ENCODE results near the gene IFT172. TPM values are rescaled to one million over a fixed set of nuclear protein-coding genes. Genes with fewer than 3 reads are reported as not detected.
"Not testable (repeated sequence)": the region's sequence is repeated elsewhere in the genome, so short reads cannot be mapped to it uniquely, and the experiment has no call there.

The IFT172 gene
- total RNA-seq, 1 donor from 2014 or later = 19.3 TPM

GRCh38 chr2:27441958-27442919, 47.3 kb downstream of the IFT172 start, which contains the start of gene KRTCAP3:
Gene KRTCAP3 (plus strand): TSS chr2:27442381. CDS start chr2:27442413, 32 bp downstream.
- no peak for DNase-seq (ENCODE audit: missing footprints)
- intact Hi-C loops (cut with DNase I) = no loop called here

GRCh38 chr2:27441226-27441926, 48.2 kb downstream of the IFT172 start:
- DNase-seq (ENCODE audit: missing footprints) (no peak), ATAC-seq (peak; percentile 26)
- intact Hi-C loops (cut with DNase I) = no loop called here

More at GRCh38 chr2:27441958-27442919, 47.3 kb downstream of the IFT172 start, which contains the start of gene KRTCAP3:
- ATAC-seq = peak; percentile 53

- intact Hi-C loops (cut with DNase I) = no loop called here
- no peak for DNase-seq (ENCODE audit: missing footprints)
- ATAC-seq = no peak
Observed at GRCh38 chr2:27435628-27436027, 53.9 kb downstream of the IFT172 start.

GRCh38 chr2:27431395-27431794, 58.1 kb downstream of the IFT172 start:
- DNase-seq (ENCODE audit: missing footprints) (no peak), ATAC-seq (no peak)
- intact Hi-C loops (cut with DNase I) = no loop called here

- ATAC-seq = peak; percentile 91
- peak; percentile 94 for DNase-seq (ENCODE audit: missing footprints)
- intact Hi-C loops (cut with DNase I) = loop anchor here (2.0 to 5.0 kb wide), 3 partner anchors 20 to 58 kb away; partner anchors contain the start of genes EIF2B4, IFT172, PPM1G and SNX17
Observed at GRCh38 chr2:27428978-27429541, 60.5 kb downstream of the IFT172 start.

- DNase-seq (ENCODE audit: missing footprints) (peak; percentile 96), ATAC-seq (peak; percentile 98)
- intact Hi-C loops (cut with DNase I) = loop anchor here (2.0 to 5.0 kb wide), 3 partner anchors 20 to 59 kb away; partner anchors contain the start of genes EIF2B4, IFT172, PPM1G and SNX17
Observed at GRCh38 chr2:27428213-27428977, 61.1 kb downstream of the IFT172 start, which contains the start of gene NRBP1. Gene NRBP1 (plus strand): TSS chr2:27428631. CDS start chr2:27433274, 4,643 bp downstream.

GRCh38 chr2:27427863-27428212, 61.7 kb downstream of the IFT172 start:
- DNase-seq (ENCODE audit: missing footprints) = no peak
- intact Hi-C loops (cut with DNase I) = loop anchor here (2.0 to 5.0 kb wide), 3 partner anchors 19 to 59 kb away; partner anchors contain the start of genes EIF2B4, IFT172, PPM1G and SNX17
- ATAC-seq = no peak

- intact Hi-C loops (cut with DNase I) = loop anchor here (5.0 kb wide), 2 partner anchors 53 to 62 kb away; partner anchors contain the start of genes EIF2B4, IFT172 and SNX17
- not testable (repeated sequence) for DNase-seq (ENCODE audit: missing footprints); ATAC-seq
Observed at GRCh38 chr2:27425039-27425438, 64.5 kb downstream of the IFT172 start.

- intact Hi-C loops (cut with DNase I) = no loop called here
- ATAC-seq (no peak), DNase-seq (ENCODE audit: missing footprints) (no peak)
Observed at GRCh38 chr2:27422958-27423357, 66.6 kb downstream of the IFT172 start.

- DNase-seq (ENCODE audit: missing footprints) (no peak), ATAC-seq (no peak)
- intact Hi-C loops (cut with DNase I) = no loop called here
Observed at GRCh38 chr2:27421660-27422250, 67.8 kb downstream of the IFT172 start.

GRCh38 chr2:27420996-27421395, 68.5 kb downstream of the IFT172 start:
- DNase-seq (ENCODE audit: missing footprints) = no peak
- no peak for ATAC-seq
- intact Hi-C loops (cut with DNase I) = no loop called here

- no peak for DNase-seq (ENCODE audit: missing footprints)
- no peak for ATAC-seq
- intact Hi-C loops (cut with DNase I) = no loop called here
Observed at GRCh38 chr2:27416151-27416550, 73.4 kb downstream of the IFT172 start.

GRCh38 chr2:27412419-27413152, 77.0 kb downstream of the IFT172 start:
- intact Hi-C loops (cut with DNase I) = no loop called here

GRCh38 chr2:27409321-27410073, 80.0 kb downstream of the IFT172 start, which contains the start of gene PPM1G:
Gene PPM1G (minus strand): TSS chr2:27409591. CDS start chr2:27409422, 169 bp downstream.
- peak; percentile 100 for ATAC-seq
- intact Hi-C loops (cut with DNase I) = loop anchor here (2.0 to 5.0 kb wide), 5 partner anchors 19 to 78 kb away; partner anchors contain the start of genes EIF2B4, IFT172, NRBP1 and SNX17
- DNase-seq (ENCODE audit: missing footprints) = peak; percentile 97

More at GRCh38 chr2:27412419-27413152, 77.0 kb downstream of the IFT172 start:
- DNase-seq (ENCODE audit: missing footprints) (no peak), ATAC-seq (no peak)

GRCh38 chr2:27408601-27409320, 80.8 kb downstream of the IFT172 start:
- DNase-seq (ENCODE audit: missing footprints) (no peak), ATAC-seq (no peak)
- intact Hi-C loops (cut with DNase I) = loop anchor here (2.0 to 5.0 kb wide), 5 partner anchors 20 to 79 kb away; partner anchors contain the start of genes EIF2B4, IFT172, NRBP1 and SNX17
